Measurements from ENCODE around the gene SH3GL1.

The SH3GL1 gene

GRCh38 chr19:4375164-4376027 lies 25.0 kb downstream of the SH3GL1 start:
- DNase-seq = peak; percentile 83

- DNase-seq = peak; percentile 71
These were observed 25.7 kb downstream of the SH3GL1 start for GRCh38 chr19:4374498-4375163.

GRCh38 chr19:4373601-4374497 lies 26.5 kb downstream of the SH3GL1 start:
- peak; percentile 84 for DNase-seq

GRCh38 chr19:4373013-4373367 lies 27.4 kb downstream of the SH3GL1 start:
- DNase-seq = no peak

- no peak for DNase-seq
These were observed 28.0 kb downstream of the SH3GL1 start for GRCh38 chr19:4372165-4373012.

- no peak for DNase-seq
These were observed 28.8 kb downstream of the SH3GL1 start for GRCh38 chr19:4371247-4372164.

GRCh38 chr19:4370418-4371041 lies 29.8 kb downstream of the SH3GL1 start:
- DNase-seq = no peak

- DNase-seq = peak; percentile 86
These were observed 30.5 kb downstream of the SH3GL1 start for GRCh38 chr19:4369888-4370260.

GRCh38 chr19:4369109-4369887 lies 31.0 kb downstream of the SH3GL1 start:
- DNase-seq = peak; percentile 95

- peak; percentile 22 for DNase-seq
These were observed 32.1 kb downstream of the SH3GL1 start for GRCh38 chr19:4368128-4368820.

- DNase-seq = peak; percentile 11
These were observed 32.6 kb downstream of the SH3GL1 start for GRCh38 chr19:4367781-4368127.

- DNase-seq = no peak
These were observed 33.0 kb downstream of the SH3GL1 start for GRCh38 chr19:4367336-4367723.

GRCh38 chr19:4366666-4367335 lies 33.5 kb downstream of the SH3GL1 start:
- DNase-seq = no peak

- DNase-seq = no peak
These were observed 34.3 kb downstream of the SH3GL1 start for GRCh38 chr19:4365791-4366665.

- no peak for DNase-seq
These were observed 35.0 kb downstream of the SH3GL1 start for GRCh38 chr19:4365341-4365740.

- no peak for DNase-seq
These were observed 36.6 kb downstream of the SH3GL1 start for GRCh38 chr19:4363571-4364304.

Data from MV-4-11 (cell line).